ENCODE measurements around the gene RBBP6.
"Not testable (repeated sequence)": the region's sequence is repeated elsewhere in the genome, so short reads cannot be mapped to it uniquely, and the experiment has no call there.

The RBBP6 gene

DNA sequence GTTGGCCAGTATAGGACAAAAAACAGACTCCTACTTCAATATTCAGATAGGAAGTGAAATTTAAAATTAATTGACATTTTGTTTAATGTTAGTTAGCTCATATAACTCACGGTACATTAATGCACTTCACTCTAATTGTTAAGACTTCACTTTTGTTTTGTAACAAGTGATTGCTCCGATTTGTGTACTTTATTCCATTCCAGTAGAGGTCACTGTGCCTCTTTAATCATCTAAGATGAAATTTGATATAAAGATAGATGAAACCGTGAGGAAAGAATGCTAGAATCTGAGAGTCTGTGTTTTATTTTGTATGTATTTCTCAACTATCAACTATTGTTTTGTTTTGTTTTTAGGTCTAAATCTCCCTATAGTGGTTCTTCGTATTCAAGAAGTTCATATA is 29.0 kb downstream of the RBBP6 start:
- TF ChIP-seq, protein P1, sequence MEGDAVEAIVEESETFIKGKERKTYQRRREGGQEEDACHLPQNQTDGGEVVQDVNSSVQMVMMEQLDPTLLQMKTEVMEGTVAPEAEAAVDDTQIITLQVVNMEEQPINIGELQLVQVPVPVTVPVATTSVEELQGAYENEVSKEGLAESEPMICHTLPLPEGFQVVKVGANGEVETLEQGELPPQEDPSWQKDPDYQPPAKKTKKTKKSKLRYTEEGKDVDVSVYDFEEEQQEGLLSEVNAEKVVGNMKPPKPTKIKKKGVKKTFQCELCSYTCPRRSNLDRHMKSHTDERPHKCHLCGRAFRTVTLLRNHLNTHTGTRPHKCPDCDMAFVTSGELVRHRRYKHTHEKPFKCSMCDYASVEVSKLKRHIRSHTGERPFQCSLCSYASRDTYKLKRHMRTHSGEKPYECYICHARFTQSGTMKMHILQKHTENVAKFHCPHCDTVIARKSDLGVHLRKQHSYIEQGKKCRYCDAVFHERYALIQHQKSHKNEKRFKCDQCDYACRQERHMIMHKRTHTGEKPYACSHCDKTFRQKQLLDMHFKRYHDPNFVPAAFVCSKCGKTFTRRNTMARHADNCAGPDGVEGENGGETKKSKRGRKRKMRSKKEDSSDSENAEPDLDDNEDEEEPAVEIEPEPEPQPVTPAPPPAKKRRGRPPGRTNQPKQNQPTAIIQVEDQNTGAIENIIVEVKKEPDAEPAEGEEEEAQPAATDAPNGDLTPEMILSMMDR (IDR thresholded peaks at IDR 0.05; ENCODE audit: low read depth, low read length): no peak
- H3K4me3 ChIP-seq (ENCODE audit: low read depth, low read length): no peak overlapping the region

DNA sequence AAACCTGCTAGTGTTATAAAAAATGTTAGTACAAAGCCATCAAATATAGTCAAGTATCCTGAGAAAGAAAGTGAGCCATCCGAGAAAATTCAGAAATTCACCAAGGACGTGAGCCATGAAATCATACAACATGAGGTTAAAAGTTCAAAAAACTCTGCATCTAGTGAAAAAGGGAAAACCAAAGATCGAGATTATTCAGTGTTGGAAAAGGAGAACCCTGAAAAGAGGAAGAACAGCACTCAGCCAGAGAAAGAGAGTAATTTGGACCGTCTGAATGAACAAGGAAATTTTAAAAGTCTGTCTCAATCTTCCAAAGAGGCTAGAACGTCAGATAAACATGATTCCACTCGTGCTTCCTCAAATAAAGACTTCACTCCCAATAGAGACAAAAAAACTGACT is 31.7 kb downstream of the RBBP6 start:
- TF ChIP-seq, protein P1 (IDR thresholded peaks at IDR 0.05; ENCODE audit: low read depth, low read length): no peak
- H3K4me3 ChIP-seq (ENCODE audit: low read depth, low read length): no peak overlapping the region

DNA sequence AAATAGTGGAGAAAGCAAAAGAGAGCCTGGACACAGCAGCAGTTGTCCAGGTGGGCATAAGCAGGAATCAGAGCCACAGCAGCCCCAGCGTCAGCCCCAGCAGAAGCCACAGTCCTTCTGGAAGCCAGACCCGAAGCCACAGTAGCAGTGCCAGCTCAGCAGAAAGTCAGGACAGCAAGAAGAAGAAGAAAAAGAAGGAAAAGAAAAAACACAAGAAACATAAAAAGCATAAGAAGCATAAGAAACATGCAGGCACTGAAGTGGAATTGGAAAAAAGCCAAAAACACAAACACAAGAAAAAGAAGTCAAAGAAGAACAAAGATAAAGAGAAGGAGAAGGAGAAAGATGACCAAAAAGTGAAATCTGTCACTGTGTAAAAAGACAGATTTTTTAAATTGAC is 32.7 kb downstream of the RBBP6 start:
- TF ChIP-seq, protein P1 (IDR thresholded peaks at IDR 0.05; ENCODE audit: low read depth, low read length): no peak
- no peak overlapping the region for H3K4me3 ChIP-seq (ENCODE audit: low read depth, low read length)

DNA sequence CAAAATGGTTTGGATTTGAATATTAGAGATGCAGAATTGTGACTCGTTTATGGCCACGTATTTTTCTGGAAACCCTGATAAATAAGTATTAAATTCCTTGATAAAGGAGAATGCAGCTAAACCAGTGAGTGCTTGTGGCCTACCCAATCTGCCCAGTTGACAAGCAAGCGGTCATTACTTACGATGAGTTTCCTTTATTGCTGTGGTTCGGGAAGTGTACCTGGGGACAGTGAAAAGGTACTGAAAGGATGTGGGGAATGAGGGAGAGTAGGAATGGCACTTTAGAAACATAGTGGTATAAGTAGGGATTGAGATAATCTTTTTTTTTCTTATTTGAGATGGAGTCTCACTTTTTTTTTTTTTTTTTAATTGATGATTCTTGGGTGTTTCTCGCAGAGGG is 33.8 kb downstream of the RBBP6 start:
- H3K4me3 ChIP-seq (ENCODE audit: low read depth, low read length): no peak overlapping the region
- TF ChIP-seq, protein P1 (IDR thresholded peaks at IDR 0.05; ENCODE audit: low read depth, low read length): no peak

DNA sequence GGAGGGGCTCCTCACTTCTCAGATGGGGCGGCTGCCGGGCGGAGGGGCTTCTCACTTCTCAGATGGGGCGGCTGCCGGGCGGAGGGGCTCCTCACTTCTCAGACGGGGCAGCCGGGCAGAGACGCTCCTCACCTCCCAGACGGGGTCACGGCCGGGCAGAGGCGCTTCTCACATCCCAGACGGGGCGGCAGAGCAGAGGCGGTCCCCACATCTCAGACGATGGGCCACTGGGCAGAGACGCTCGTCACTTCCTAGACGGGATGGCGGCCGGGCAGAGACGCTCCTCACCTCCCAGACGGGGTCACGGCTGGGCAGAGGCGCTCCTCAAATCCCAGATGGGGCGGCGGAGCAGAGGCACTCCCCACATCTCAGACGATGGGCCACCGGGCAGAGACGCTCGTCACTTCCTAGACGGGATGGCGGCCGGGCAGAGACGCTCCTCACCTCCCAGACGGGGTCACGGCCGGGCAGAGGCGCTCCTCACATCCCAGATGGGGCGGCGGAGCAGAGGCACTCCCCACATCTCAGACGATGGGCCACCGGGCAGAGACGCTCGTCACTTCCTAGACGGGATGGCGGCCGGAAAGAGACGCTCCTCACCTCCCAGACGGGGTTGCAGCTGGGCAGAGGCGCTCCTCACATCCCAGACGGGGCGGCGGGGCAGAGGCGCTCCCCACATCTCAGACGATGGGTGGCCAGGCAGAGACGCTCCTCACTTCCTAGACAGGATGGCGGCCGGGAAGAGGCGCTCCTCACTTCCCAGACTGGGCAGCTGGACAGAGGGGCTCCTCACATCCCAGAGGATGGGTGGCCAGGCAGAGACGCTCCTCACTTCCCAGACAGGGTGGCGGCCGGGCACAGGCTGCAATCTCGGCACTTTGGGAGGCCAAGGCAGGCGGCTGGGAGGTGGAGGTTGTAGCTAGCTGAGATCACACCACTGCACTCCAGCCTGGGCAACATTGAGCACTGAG is 35.4 kb downstream of the RBBP6 start:
- not testable (repeated sequence) for H3K4me3 ChIP-seq (ENCODE audit: low read depth, low read length)

DNA sequence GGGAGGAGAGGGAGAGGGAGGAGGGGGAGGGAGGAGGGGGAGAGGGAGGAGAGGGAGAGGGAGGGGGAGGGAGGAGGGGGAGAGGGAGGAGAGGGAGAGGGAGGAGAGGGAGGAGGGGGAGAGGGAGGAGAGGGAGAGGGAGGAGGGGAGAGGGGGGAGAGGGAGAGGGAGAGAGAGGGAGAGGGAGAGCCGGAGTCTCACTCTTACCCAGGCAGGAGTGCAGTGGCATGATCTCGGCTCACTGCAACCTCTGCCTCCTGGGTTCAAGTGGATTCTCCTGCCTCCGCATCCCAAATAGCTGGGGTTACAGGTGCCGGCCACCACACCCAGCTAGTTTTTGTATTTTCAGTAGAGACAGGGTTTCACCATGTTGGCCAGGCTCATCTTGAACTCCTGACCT is 36.4 kb downstream of the RBBP6 start:
- H3K4me3 ChIP-seq (ENCODE audit: low read depth, low read length): not testable (repeated sequence)

DNA sequence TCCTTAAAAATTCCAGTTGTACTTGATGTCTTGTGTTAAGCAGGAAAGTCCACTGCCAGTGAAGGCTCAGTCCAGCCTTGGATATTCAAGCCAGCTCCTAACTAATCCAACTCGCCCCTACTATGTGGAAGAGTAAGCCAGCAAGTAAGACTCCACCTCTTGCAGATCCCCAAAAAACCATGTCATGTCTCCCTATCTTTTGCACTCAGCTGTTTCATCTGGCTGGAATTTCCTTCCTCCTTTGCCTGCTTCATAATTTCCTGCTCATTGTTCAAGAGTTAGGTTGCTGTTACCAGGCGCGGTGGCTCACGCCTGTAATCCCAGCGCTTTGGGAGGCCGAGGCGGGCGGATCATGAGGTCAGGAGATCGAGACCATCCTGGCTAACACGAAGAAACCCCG is 37.8 kb downstream of the RBBP6 start:
- TF ChIP-seq, protein P1 (IDR thresholded peaks at IDR 0.05; ENCODE audit: low read depth, low read length): no peak
- no peak overlapping the region for H3K4me3 ChIP-seq (ENCODE audit: low read depth, low read length)

DNA sequence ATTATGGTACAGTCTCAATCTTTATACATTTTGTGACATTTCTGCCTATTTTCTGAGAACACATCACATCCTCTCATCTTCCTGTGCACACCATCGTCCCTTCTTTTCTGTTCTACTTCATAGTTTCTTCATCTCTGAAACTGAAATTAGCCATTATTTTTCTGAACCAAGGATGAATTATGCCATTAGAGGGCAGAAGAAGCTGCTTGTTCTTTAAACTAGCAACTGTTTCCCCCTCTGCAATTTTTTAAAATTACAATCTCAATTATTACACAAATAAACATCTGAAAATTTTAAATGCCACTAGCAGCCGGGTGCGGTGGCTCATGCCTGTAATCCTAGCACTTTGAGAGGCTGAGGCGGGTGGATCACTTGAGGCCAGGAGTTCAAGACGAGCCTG is 41.3 kb downstream of the RBBP6 start:
- TF ChIP-seq, protein P1 (IDR thresholded peaks at IDR 0.05; ENCODE audit: low read depth, low read length): 0 out of 2 replicates have a peak, but pooled peaks have one; percentile 20
- H3K4me3 ChIP-seq (ENCODE audit: low read depth, low read length): no peak overlapping the region

Data from WI38 (cell line).